ENCODE results near the gene TBC1D17.

TBC1D17 gene

DNA sequence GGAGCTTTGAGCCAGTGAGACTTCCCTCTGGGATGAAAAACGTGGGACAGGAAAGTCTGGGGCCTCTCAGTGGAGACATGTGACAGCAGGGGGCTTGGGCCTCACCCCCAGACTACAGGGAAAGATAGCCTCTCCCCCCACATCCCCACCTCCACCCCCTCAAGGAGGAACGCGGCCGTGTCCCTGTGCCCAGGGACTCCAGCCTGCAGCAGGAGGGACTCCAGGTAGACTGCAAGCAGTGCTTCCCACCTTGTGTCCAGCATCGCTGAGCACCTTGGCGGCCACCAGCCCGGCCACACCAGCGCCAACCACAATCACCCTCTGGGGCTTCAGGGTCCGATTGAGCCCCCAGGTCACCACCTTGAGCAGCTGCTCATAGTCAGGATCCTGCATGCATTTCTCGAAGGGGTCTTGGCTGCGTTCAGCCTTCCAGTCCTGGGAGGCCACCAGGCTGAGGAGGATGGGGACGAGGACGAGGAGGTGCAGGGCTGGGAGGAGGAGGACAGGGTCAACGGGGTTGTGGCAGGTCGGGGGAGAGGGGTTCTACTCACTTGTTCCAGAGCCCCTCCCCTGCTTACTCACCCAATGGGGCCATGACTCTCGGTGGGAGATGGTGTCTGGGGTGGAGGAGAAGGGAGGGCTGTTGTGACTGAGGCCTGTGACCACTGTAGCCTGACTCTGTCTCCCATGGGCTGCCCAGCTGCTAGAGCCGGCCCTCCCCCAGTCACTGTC, 18.2 kb downstream of the TBC1D17 start:
- H2AFZ ChIP-seq (ENCODE audit: low read length): no peak overlapping the region
- H3K4me1 ChIP-seq (ENCODE audit: insufficient read depth, low read length, severe bottlenecking): peaks cover 27% of the 10 kb centered on the region
- no peak overlapping the region for H3K9ac ChIP-seq (ENCODE audit: low read length)
- TF ChIP-seq EZH2 (IDR thresholded peaks at IDR 0.05; ENCODE audit: borderline replicate concordance, low read length) (no peak), CTCF (IDR thresholded peaks at IDR 0.05; ENCODE audit: low read length) (no peak)
- H3K79me2 ChIP-seq (ENCODE audit: insufficient read depth, low read length): no peaks in the 10 kb centered on the region
- no peak overlapping the region for H3K27ac ChIP-seq (ENCODE audit: low read depth, low read length, poor library complexity, severe bottlenecking)
- no peaks in the 10 kb centered on the region for H4K20me1 ChIP-seq (ENCODE audit: insufficient read depth, low read length)
- no peak overlapping the region for H3K4me2 ChIP-seq (ENCODE audit: low read length)
- H3F3A ChIP-seq (ENCODE audit: insufficient read depth, low read length): no peaks in the 10 kb centered on the region
- no peaks in the 10 kb centered on the region for H3K36me3 ChIP-seq (ENCODE audit: insufficient read depth, low read length)
- H3K4me3 ChIP-seq (ENCODE audit: low read depth, low read length, poor library complexity, severe bottlenecking): no peak overlapping the region
- no peaks in the 10 kb centered on the region for H3K9me3 ChIP-seq (ENCODE audit: low read length)
- H3K27me3 ChIP-seq (ENCODE audit: insufficient read depth, low read length): no peaks in the 10 kb centered on the region
- H3K9me2 ChIP-seq (ENCODE audit: low read depth, low read length): no peaks in the 10 kb centered on the region

- H3K27ac ChIP-seq (ENCODE audit: low read depth, low read length, poor library complexity, severe bottlenecking): no peak within 1 kb of the TSS
- no peaks in the 10 kb centered on the region for H3K9me3 ChIP-seq (ENCODE audit: low read length)
- peak within 1 kb of the TSS; percentile 40; the same call in 1 of the 2 replicates for H3K4me2 ChIP-seq (ENCODE audit: low read length)
- H3F3A ChIP-seq (ENCODE audit: insufficient read depth, low read length): no peaks in the 10 kb centered on the region
- no peaks in the 10 kb centered on the region for H3K36me3 ChIP-seq (ENCODE audit: insufficient read depth, low read length)
- peaks cover 21% of the 10 kb centered on the region for H3K4me1 ChIP-seq (ENCODE audit: insufficient read depth, low read length, severe bottlenecking)
- H3K9me2 ChIP-seq (ENCODE audit: low read depth, low read length): no peaks in the 10 kb centered on the region
- no peaks in the 10 kb centered on the region for H4K20me1 ChIP-seq (ENCODE audit: insufficient read depth, low read length)
- no peak within 1 kb of the TSS for H2AFZ ChIP-seq (ENCODE audit: low read length)
- H3K9ac ChIP-seq (ENCODE audit: low read length): no peak within 1 kb of the TSS
- H3K79me2 ChIP-seq (ENCODE audit: insufficient read depth, low read length): no peaks in the 10 kb centered on the region
- no peak within 1 kb of the TSS for H3K4me3 ChIP-seq (ENCODE audit: low read depth, low read length, poor library complexity, severe bottlenecking)
- TF ChIP-seq CTCF (IDR thresholded peaks at IDR 0.05; ENCODE audit: low read length): no peak
- H3K27me3 ChIP-seq (ENCODE audit: insufficient read depth, low read length): no peaks in the 10 kb centered on the region
Measured at GRCh38 chr19:49896863-49897621, 19.5 kb downstream of the TBC1D17 start, which contains the start of gene IL4I1. Gene IL4I1, minus strand, starts transcription at chr19:49896887. Its CDS starts 727 bp downstream, at chr19:49896160.

- Histone ChIP-seq H3F3A (ENCODE audit: insufficient read depth, low read length) (no peaks in the 10 kb centered on the region), H3K4me2 (ENCODE audit: low read length) (no peak overlapping the region), H3K4me3 (ENCODE audit: low read depth, low read length, poor library complexity, severe bottlenecking) (no peak overlapping the region), H3K27me3 (ENCODE audit: insufficient read depth, low read length) (no peaks in the 10 kb centered on the region), H3K27ac (ENCODE audit: low read depth, low read length, poor library complexity, severe bottlenecking) (peak overlapping the region; percentile 24), H3K9me2 (ENCODE audit: low read depth, low read length) (no peaks in the 10 kb centered on the region), H2AFZ (ENCODE audit: low read length) (no peak overlapping the region), H3K36me3 (ENCODE audit: insufficient read depth, low read length) (peaks cover 34% of the 10 kb centered on the region), H3K9ac (ENCODE audit: low read length) (no peak overlapping the region), H4K20me1 (ENCODE audit: insufficient read depth, low read length) (no peaks in the 10 kb centered on the region), H3K9me3 (ENCODE audit: low read length) (no peaks in the 10 kb centered on the region), H3K79me2 (ENCODE audit: insufficient read depth, low read length) (no peaks in the 10 kb centered on the region), H3K4me1 (ENCODE audit: insufficient read depth, low read length, severe bottlenecking) (peaks cover 54% of the 10 kb centered on the region)
- TF ChIP-seq CTCF (IDR thresholded peaks at IDR 0.05; ENCODE audit: low read length) (no peak), EZH2 (IDR thresholded peaks at IDR 0.05; ENCODE audit: borderline replicate concordance, low read length) (no peak)
Measured at GRCh38 chr19:49904136-49904535, 26.6 kb downstream of the TBC1D17 start.
